ENCODE results near the gene OTUB2.

The OTUB2 gene

GRCh38 chr14:94036313-94037167 lies 10.4 kb downstream of the OTUB2 start:
- DNase-seq = peak in 8 of 10 donors; percentile 48 to 93 (median 68)
- intact Hi-C loops (cut with DNase I) = loop anchor here (1.0 to 5.0 kb wide), 2 partner anchors 100 to 141 kb away; no protein-coding TSS in a partner anchor

- DNase-seq = peak in 1 of 10 donors; percentile 62
Measured at GRCh38 chr14:94037954-94038353, 11.8 kb downstream of the OTUB2 start.

GRCh38 chr14:94038510-94038909 lies 12.4 kb downstream of the OTUB2 start:
- intact Hi-C loops (cut with DNase I) = loop anchor here (5.0 kb wide), 1 partner anchor 139 kb away; no protein-coding TSS in a partner anchor
- DNase-seq = peak in 1 of 10 donors; percentile 50

More at GRCh38 chr14:94037954-94038353, 11.8 kb downstream of the OTUB2 start:
- intact Hi-C loops (cut with DNase I) = loop anchor here (5.0 kb wide), 1 partner anchor 139 kb away; no protein-coding TSS in a partner anchor

GRCh38 chr14:94038921-94039629 lies 12.9 kb downstream of the OTUB2 start:
- DNase-seq = peak in 1 of 10 donors; percentile 54
- intact Hi-C loops (cut with DNase I) = loop anchor here (5.0 kb wide), 1 partner anchor 138 kb away; no protein-coding TSS in a partner anchor

GRCh38 chr14:94040247-94040646 lies 14.1 kb downstream of the OTUB2 start:
- intact Hi-C loops (cut with DNase I) = no loop called here
- DNase-seq = peak in 2 of 10 donors; percentile 43 to 64

- intact Hi-C loops (cut with DNase I) = no loop called here
- peak in 2 of 10 donors; percentile 55 to 57 for DNase-seq
Measured at GRCh38 chr14:94040796-94041195, 14.7 kb downstream of the OTUB2 start.

- intact Hi-C loops (cut with DNase I) = no loop called here
- peak in 3 of 10 donors; percentile 38 to 83 (median 74) for DNase-seq
Measured at GRCh38 chr14:94041551-94042346, 15.6 kb downstream of the OTUB2 start.

- intact Hi-C loops (cut with DNase I) = no loop called here
- DNase-seq = peak in 2 of 10 donors; percentile 65 to 67
Measured at GRCh38 chr14:94042433-94043091, 16.4 kb downstream of the OTUB2 start.

- DNase-seq = peak in 1 of 10 donors; percentile 79
- intact Hi-C loops (cut with DNase I) = no loop called here
Measured at GRCh38 chr14:94043111-94043755, 17.1 kb downstream of the OTUB2 start.

- intact Hi-C loops (cut with DNase I) = no loop called here
- peak in 1 of 10 donors; percentile 61 for DNase-seq
Measured at GRCh38 chr14:94043756-94044475, 17.8 kb downstream of the OTUB2 start.

GRCh38 chr14:94044476-94045091 lies 18.4 kb downstream of the OTUB2 start:
- DNase-seq = peak in 1 of 10 donors; percentile 72
- intact Hi-C loops (cut with DNase I) = no loop called here

GRCh38 chr14:94045101-94045500 lies 19.0 kb downstream of the OTUB2 start:
- intact Hi-C loops (cut with DNase I) = no loop called here
- DNase-seq = peak in 1 of 10 donors; percentile 69

- intact Hi-C loops (cut with DNase I) = no loop called here
Measured at GRCh38 chr14:94045563-94046345, 19.6 kb downstream of the OTUB2 start.

GRCh38 chr14:94046696-94047250 lies 20.6 kb downstream of the OTUB2 start:
- peak in 1 of 10 donors; percentile 11 for DNase-seq

More at GRCh38 chr14:94045563-94046345, 19.6 kb downstream of the OTUB2 start:
- peak in 3 of 10 donors; percentile 1 to 79 (median 8) for DNase-seq

GRCh38 chr14:94047581-94047980 lies 21.4 kb downstream of the OTUB2 start:
- intact Hi-C loops (cut with DNase I) = no loop called here

More at GRCh38 chr14:94046696-94047250, 20.6 kb downstream of the OTUB2 start:
- intact Hi-C loops (cut with DNase I) = no loop called here

GRCh38 chr14:94048691-94049624 lies 22.8 kb downstream of the OTUB2 start:
- intact Hi-C loops (cut with DNase I) = no loop called here
- DNase-seq = peak in 3 of 10 donors; percentile 6 to 70 (median 37)

More at GRCh38 chr14:94047581-94047980, 21.4 kb downstream of the OTUB2 start:
- DNase-seq = no peak
